Measurements from ENCODE around the gene MYO16.

The MYO16 gene

DNA sequence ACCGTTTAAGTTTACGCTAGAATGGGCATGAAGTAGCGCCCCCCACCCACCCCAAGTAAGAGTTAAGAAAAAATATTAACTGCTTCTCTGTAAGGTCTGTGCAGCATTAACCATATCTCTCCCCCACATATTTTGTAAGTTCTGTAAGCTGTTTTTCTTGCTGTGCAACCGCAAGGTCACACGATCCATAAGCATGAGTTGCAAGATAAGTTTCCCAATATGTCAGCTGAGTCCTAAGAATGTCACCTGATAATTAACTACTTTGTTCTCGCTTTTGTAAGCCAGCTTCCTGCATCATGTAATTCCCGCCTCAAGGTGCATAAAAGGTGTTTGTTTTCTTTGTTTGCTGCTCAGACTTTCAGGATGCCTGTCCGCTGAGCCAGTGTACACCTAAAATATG is 187.0 kb downstream of the MYO16 start:
- H3K36me3 Mint-ChIP-seq, result no peaks in the 10 kb centered on the region
- H3K4me1 Mint-ChIP-seq, result no peaks in the 10 kb centered on the region
- H3K9me3 Mint-ChIP-seq, result no peaks in the 10 kb centered on the region
- no peak overlapping the region for H3K27ac Mint-ChIP-seq
- DNase-seq (ENCODE audit: low spot score in 2 of 2), result no peak
- peaks cover 1% of the 10 kb centered on the region for H3K27me3 Mint-ChIP-seq
- ATAC-seq (ENCODE audit: low read depth), result no peak
- H3K4me3 Mint-ChIP-seq, result no peak overlapping the region

DNA sequence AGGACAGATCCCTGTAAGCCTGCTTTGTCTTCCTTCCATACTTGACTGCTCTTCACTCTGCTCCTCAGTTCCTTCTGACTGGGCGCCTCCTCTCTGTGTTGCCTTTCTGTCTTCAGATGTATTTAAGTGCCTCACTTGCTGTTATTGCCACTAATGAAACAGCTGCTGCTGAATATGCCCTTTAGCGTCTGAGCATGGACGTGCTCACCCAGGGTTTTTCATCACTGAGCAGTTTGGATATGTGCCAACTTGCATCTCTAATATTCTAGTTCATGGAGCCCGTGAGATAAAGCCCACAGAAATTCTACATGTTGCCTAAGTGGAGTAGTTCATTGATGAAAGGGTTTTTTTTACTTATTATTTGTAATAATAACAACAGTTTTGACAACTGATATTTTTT is 198.2 kb downstream of the MYO16 start:
- H3K36me3 Mint-ChIP-seq, result no peaks in the 10 kb centered on the region
- no peaks in the 10 kb centered on the region for H3K27me3 Mint-ChIP-seq
- ATAC-seq (ENCODE audit: low read depth), result no peak
- no peak overlapping the region for H3K4me3 Mint-ChIP-seq
- H3K27ac Mint-ChIP-seq, result no peak overlapping the region
- peaks cover 3% of the 10 kb centered on the region for H3K9me3 Mint-ChIP-seq
- no peak for DNase-seq (ENCODE audit: low spot score in 2 of 2)
- H3K4me1 Mint-ChIP-seq, result no peaks in the 10 kb centered on the region

DNA sequence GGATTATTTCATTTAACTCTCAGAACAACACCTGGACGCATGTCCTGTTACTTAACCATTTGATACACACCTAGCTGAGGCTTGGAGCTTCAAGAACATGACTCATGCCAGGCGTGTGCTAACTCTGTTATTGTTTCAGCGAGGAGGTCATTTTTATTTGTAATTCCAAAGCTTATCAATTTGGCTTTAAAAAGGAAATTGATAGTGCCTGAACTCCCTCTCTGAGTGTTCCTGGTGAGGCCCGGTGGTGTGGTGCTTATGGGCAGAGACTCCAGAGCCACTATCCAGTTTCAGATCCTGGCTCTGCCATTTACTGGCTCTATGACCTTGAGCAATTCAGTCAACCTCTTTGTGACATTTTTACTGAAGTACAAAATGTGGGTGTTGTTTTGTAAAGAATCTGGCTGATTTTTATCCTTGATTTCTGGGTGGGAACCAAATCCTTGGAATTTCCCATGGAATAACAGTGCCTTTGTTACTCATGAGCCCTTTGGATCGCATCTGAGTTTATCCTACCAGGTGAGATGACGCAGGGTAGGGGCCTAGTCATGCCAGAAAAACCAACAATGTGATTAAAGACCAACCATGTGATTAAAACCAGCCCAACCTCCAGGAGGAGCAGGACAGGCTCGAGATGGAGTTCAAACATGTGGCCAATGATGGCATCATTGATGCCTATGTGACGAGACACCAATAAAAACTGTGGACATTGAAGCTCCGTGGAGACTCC is 198.8 kb downstream of the MYO16 start:
- no peak for ATAC-seq (ENCODE audit: low read depth)

DNA sequence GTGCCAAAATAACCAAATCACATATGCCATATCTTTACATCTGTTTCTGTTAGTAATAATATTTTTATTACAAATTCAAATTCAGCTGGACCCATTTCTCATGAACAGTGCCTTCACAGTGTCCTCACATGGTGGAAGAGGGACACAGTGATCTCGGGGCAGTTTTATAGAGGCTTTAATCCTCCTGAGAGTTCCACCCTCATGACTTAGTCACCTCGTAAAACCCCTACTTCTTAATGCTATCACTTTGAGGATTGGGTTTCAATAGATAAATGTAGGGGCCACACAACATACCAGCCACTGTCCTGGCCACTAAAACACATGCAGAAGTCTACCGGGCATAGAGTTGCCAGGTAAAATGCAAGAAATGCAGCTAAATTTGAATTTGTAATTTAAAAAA is 201.5 kb downstream of the MYO16 start:
- DNase-seq (ENCODE audit: low spot score in 2 of 2) (no peak), ATAC-seq (ENCODE audit: low read depth) (no peak)
- H3K27ac Mint-ChIP-seq, result no peak overlapping the region
- no peaks in the 10 kb centered on the region for H3K27me3 Mint-ChIP-seq
- no peak overlapping the region for H3K4me3 Mint-ChIP-seq
- no peaks in the 10 kb centered on the region for H3K4me1 Mint-ChIP-seq
- H3K36me3 Mint-ChIP-seq, result no peaks in the 10 kb centered on the region
- H3K9me3 Mint-ChIP-seq, result peaks cover 3% of the 10 kb centered on the region

More for the DNA sequence above, 198.8 kb downstream of the MYO16 start:
- H3K4me3 Mint-ChIP-seq, result no peak overlapping the region
- no peak for DNase-seq (ENCODE audit: low spot score in 2 of 2)
- peaks cover 3% of the 10 kb centered on the region for H3K9me3 Mint-ChIP-seq
- no peaks in the 10 kb centered on the region for H3K36me3 Mint-ChIP-seq
- H3K27ac Mint-ChIP-seq, result no peak overlapping the region
- no peaks in the 10 kb centered on the region for H3K27me3 Mint-ChIP-seq
- no peaks in the 10 kb centered on the region for H3K4me1 Mint-ChIP-seq

DNA sequence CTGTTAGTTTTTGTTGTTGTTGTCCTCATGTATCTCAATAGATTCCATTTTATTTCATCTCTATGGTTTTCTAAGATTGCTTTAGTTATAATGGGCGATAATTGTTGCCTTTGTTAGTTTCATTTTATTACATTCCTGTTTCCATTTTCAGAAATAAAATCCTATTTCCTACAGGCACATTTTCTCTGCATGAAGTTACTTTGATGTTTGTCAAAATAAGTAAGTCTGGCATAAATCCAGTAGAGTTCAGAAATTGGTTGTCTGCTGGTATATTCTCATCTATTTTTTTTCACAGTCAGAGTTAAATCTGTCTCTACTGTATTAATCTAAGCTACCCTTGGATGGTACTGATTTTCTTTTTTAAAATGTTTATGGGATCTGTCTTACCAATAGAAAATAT is 204.1 kb downstream of the MYO16 start:
- ATAC-seq (ENCODE audit: low read depth) (no peak), DNase-seq (ENCODE audit: low spot score in 2 of 2) (no peak)
- Mint-ChIP-seq H3K27me3 (no peaks in the 10 kb centered on the region), H3K4me1 (no peaks in the 10 kb centered on the region), H3K36me3 (no peaks in the 10 kb centered on the region), H3K4me3 (no peak overlapping the region), H3K27ac (no peak overlapping the region), H3K9me3 (peaks cover 3% of the 10 kb centered on the region)

DNA sequence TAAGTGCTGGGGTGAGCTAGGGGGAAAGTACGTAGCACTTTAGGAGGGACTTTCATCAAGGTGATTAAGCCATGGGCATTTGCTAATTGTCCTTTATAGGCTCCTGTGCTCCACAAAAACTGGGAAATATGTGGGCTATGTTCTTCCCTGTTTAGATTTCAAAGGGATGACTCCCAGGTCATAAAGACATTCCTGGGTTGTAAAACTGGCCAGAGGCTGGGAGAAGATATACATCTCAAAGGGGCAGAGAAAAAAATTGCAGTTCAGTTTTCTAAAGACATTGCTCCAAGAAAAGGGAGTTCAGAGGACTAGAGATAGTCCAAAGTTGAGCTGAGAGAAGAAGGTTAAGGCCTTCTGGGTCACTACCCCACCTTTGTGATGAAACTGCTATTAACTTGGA is 204.8 kb downstream of the MYO16 start:
- ATAC-seq (ENCODE audit: low read depth) (no peak), DNase-seq (ENCODE audit: low spot score in 2 of 2) (no peak)
- Mint-ChIP-seq H3K27ac (no peak overlapping the region), H3K4me1 (no peaks in the 10 kb centered on the region), H3K9me3 (peaks cover 2% of the 10 kb centered on the region), H3K27me3 (no peaks in the 10 kb centered on the region), H3K4me3 (no peak overlapping the region), H3K36me3 (no peaks in the 10 kb centered on the region)

DNA sequence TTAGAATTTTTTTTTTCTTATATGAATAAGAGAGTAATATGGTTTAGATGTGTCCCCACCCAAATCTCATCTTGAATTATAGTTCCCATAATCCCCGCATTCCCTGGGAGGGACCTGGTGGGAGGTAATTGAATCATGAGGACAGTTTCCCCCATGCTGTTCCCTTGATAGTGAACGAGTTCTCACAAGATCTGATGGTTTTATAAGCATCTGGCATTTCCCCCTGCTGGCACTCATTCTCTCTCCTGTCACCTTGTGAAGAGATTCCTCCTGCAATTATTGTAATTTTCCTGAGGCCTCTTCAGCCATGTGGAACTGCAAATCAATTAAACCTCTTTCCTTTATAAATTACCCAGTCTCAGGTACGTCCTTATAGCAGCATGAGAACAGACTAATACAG is 205.7 kb downstream of the MYO16 start:
- no peaks in the 10 kb centered on the region for H3K9me3 Mint-ChIP-seq
- no peaks in the 10 kb centered on the region for H3K36me3 Mint-ChIP-seq
- DNase-seq (ENCODE audit: low spot score in 2 of 2) (no peak), ATAC-seq (ENCODE audit: low read depth) (no peak)
- H3K27me3 Mint-ChIP-seq, result no peaks in the 10 kb centered on the region
- H3K4me1 Mint-ChIP-seq, result no peaks in the 10 kb centered on the region
- no peak overlapping the region for H3K4me3 Mint-ChIP-seq
- H3K27ac Mint-ChIP-seq, result no peak overlapping the region

DNA sequence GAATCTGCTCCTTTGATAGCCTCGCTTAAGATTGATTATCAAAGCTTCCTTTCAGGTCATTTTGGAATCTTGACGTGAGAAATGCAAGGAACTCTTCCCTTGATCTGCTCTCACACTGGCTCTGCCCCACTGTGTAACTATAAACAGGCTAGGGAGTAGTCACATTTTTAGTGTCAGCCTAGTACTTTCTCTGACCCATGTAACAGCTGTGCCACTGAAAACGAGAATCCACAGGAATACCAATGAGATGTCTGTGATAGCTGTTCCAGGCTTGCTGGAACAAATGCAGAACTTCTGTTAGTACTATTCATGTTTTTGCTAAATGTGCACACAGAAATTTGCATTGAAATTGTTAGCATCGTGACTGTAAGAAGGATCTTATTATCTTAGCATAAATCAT is 221.3 kb downstream of the MYO16 start:
- Mint-ChIP-seq H3K4me1 (no peaks in the 10 kb centered on the region), H3K36me3 (no peaks in the 10 kb centered on the region), H3K27me3 (peaks cover 13% of the 10 kb centered on the region), H3K9me3 (no peaks in the 10 kb centered on the region), H3K27ac (no peak overlapping the region), H3K4me3 (no peak overlapping the region)
- DNase-seq (ENCODE audit: low spot score in 2 of 2) (no peak), ATAC-seq (ENCODE audit: low read depth) (no peak)

DNA sequence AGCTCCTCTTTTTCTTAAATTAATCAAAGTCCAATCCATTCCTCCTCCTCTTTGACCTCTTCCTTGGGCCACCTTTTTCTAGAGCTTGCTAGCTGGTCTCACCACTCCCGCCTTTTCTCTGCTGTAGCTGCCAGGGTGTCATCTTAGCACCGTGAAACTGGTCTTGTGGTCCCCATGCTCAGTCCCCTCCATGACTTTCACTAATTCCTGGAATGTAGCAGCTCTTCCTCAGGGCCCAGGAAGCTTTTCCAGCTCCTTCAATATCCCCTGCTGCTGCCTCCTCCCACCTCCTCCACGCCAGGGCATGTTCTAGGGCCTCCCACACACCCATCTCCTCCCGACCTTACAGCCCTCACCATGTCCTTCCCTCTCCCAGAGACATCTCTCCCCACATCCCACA is 222.2 kb downstream of the MYO16 start:
- peaks cover 4% of the 10 kb centered on the region for H3K4me1 Mint-ChIP-seq
- H3K36me3 Mint-ChIP-seq, result no peaks in the 10 kb centered on the region
- no peak overlapping the region for H3K4me3 Mint-ChIP-seq
- no peaks in the 10 kb centered on the region for H3K9me3 Mint-ChIP-seq
- H3K27ac Mint-ChIP-seq, result no peak overlapping the region
- ATAC-seq (ENCODE audit: low read depth), result no peak
- H3K27me3 Mint-ChIP-seq, result peaks cover 13% of the 10 kb centered on the region
- DNase-seq (ENCODE audit: low spot score in 2 of 2), result no peak

DNA sequence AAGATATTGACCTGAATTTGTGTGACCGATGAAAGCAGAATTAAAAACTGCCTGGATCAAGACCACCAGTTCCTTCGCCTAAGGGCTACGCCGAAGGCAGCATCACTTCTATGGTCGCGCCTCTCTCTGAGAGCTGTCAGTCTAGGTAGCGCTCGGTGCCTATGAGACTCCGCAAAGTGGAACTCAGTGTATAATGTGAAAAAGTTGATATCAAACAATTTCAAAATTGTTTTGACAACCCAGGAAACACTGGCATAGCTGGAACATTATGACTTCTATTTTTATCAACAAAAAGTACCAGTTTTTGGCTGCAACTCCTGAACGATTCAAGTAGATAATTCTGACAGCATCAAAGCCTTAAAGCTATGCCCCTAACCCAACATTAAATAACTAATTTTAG is 223.6 kb downstream of the MYO16 start:
- ATAC-seq (ENCODE audit: low read depth) (no peak), DNase-seq (ENCODE audit: low spot score in 2 of 2) (no peak)
- H3K27me3 Mint-ChIP-seq, result peaks cover 13% of the 10 kb centered on the region
- H3K27ac Mint-ChIP-seq, result no peak overlapping the region
- H3K4me3 Mint-ChIP-seq, result no peak overlapping the region
- peaks cover 7% of the 10 kb centered on the region for H3K4me1 Mint-ChIP-seq
- no peaks in the 10 kb centered on the region for H3K9me3 Mint-ChIP-seq
- H3K36me3 Mint-ChIP-seq, result no peaks in the 10 kb centered on the region

DNA sequence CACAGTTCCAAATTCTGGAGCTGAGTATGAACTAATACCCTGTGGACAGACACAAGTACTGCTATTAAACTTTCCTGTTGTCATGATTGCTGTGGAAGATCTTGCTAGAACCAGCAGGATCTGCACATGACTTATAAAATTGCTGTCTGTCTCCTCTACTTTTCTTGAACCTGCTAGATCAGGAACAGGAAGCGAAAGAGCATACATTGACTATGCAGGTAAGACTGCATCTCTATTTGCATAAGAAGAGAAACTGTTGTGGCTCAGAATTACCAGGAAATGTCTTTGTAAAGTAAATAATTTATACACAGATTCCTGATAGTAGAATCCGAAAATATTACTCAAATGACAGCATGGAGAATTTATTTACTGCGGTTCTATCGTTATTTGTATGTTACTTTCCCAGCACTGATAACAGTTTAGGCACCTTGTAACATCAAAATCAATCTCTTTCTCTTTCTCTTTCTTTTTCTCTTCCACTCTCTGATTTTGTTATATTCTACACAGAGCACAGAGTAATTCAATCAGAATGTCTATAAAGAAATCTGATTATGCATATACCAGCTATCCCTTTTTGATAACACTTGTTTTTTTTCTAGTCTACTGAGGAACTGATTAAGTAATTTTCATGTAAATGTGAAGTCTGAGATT is 226.5 kb downstream of the MYO16 start:
- ATAC-seq (ENCODE audit: low read depth) (peak; percentile 52), DNase-seq (ENCODE audit: low spot score in 2 of 2) (no peak)
- Mint-ChIP-seq H3K36me3 (no peaks in the 10 kb centered on the region), H3K4me1 (peaks cover 7% of the 10 kb centered on the region), H3K4me3 (peak overlapping the region; percentile 55), H3K27me3 (peaks cover 4% of the 10 kb centered on the region), H3K27ac (peak overlapping the region; percentile 70), H3K9me3 (no peaks in the 10 kb centered on the region)

DNA sequence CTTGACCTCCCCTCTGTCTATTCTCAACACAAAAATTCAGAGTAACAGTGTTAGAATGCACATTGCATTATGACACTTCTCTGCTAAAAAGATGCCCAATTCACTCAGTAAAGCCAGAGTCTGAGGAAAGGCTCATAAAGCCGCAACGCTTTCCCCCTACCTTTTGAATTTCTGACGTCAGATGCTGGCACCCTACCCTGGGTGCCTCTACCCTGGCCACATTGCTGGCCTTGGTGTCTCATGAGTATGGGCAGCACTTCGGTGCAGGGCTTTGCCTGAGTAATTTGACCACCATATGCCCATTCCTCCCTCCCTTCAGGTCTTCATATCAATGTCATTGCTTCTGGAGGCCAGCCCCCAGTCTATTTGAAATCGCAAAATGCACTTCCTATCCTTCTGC is 229.3 kb downstream of the MYO16 start:
- H3K36me3 Mint-ChIP-seq, result no peaks in the 10 kb centered on the region
- H3K4me1 Mint-ChIP-seq, result peaks cover 7% of the 10 kb centered on the region
- no peaks in the 10 kb centered on the region for H3K9me3 Mint-ChIP-seq
- no peak overlapping the region for H3K27ac Mint-ChIP-seq
- no peak overlapping the region for H3K4me3 Mint-ChIP-seq
- no peak for ATAC-seq (ENCODE audit: low read depth)
- no peaks in the 10 kb centered on the region for H3K27me3 Mint-ChIP-seq
- DNase-seq (ENCODE audit: low spot score in 2 of 2), result no peak

DNA sequence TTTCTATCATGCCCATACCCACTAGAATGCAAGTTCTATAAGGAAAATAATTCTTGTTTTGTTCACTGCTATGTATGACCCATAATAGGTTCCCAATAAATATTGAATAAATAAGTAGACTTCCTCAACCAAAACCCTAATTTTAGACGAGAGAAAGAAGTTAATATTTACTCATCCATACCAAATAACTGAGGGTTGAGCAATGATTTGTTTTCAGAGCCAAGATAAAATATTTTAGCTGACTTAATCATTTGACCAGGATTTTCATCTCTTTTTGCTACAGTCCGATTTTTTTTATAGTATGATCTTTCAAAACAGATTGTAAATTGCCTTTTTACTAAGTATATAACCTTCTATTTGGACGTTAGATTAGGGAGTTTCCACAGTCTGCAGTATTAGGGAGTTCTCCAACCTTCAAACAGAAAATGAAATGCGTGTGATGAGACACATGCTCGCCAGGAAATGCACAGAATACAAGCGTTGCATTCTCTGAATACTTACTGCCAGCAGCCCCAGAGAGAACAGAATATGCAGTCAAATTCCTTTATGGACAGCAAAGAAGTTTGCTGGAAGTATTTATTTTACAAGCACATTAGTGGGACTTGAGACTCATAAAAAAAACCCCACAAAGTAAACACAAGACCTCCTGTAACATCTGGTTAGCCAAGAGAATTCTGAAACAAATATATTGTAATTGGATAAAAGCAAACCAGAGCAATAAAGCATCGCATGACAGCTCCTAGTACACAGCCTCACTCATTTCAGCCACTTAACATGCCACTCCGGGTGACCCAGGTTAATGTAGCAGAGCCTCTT is 230.0 kb downstream of the MYO16 start:
- no peak overlapping the region for H3K27ac Mint-ChIP-seq
- DNase-seq (ENCODE audit: low spot score in 2 of 2) (no peak), ATAC-seq (ENCODE audit: low read depth) (no peak)
- H3K4me3 Mint-ChIP-seq, result no peak overlapping the region
- H3K4me1 Mint-ChIP-seq, result peaks cover 7% of the 10 kb centered on the region
- H3K9me3 Mint-ChIP-seq, result no peaks in the 10 kb centered on the region
- no peaks in the 10 kb centered on the region for H3K36me3 Mint-ChIP-seq
- no peaks in the 10 kb centered on the region for H3K27me3 Mint-ChIP-seq

DNA sequence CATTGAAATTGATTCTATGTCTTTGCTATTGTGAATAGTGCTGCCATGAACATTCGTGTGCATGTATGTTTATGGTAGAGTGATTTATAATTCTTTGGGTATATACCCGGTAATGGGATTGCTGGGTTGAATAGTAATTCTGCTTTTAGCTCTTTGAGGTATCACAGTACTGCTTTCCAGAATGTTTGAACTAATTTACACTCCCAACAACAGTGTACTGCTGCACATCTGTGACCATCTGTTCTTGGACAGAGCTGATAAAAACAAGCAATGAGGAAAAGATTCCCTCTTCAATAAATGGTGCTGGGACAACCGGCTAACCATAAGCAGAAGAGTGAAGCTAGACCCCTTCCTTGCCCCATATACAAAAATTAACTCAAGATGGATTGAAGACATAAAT is 231.0 kb downstream of the MYO16 start:
- DNase-seq (ENCODE audit: low spot score in 2 of 2) (no peak), ATAC-seq (ENCODE audit: low read depth) (no peak)
- H3K27me3 Mint-ChIP-seq, result no peaks in the 10 kb centered on the region
- no peak overlapping the region for H3K27ac Mint-ChIP-seq
- H3K4me1 Mint-ChIP-seq, result peaks cover 7% of the 10 kb centered on the region
- H3K36me3 Mint-ChIP-seq, result no peaks in the 10 kb centered on the region
- no peaks in the 10 kb centered on the region for H3K9me3 Mint-ChIP-seq
- no peak overlapping the region for H3K4me3 Mint-ChIP-seq
